Right lobe of liver (tissue), 6 donors: ENCODE measurements around the gene GABRG3. TPM values are rescaled to one million over a fixed set of nuclear protein-coding genes. Genes with fewer than 3 reads are reported as not detected.
A peak's percentile ranks its signal among the peaks of the same experiment; 100 is the strongest.

Experiments used
- ATAC-seq, 4 donors: fragments of 200-7000 bp; cut with Tn5 transposase; one replicate each; pipeline ENCODE4 v1.9.1; 2020; ENCODE audit warnings: mild to moderate bottlenecking in 4 of 4, moderate library complexity in 4 of 4
- DNase-seq, 3 donors: peaks; one replicate each; pipeline ENCODE4 v3.0.0-alpha.2; 2020
- H3K27ac ChIP-seq, 3 donors: fragments of 200-600 bp; one replicate each; pipeline ENCODE4 v1.8.0; 2022
- H3K27me3 ChIP-seq, 2 donors: fragments of 200-600 bp; one replicate each; pipeline ENCODE4 v1.8.0; 2022
- H3K36me3 ChIP-seq, 4 donors: fragments of 200-600 bp; sonication (generic) in 1 of 4; one replicate each; pipeline versions ENCODE4 v1.5.1 to v1.8.0; 2017 to 2022; ENCODE audit warnings: control low read depth in 1 of 4
- H3K4me1 ChIP-seq, 4 donors: fragments of 200-600 bp; sonication (generic) in 1 of 4; one replicate each; pipeline versions ENCODE4 v1.5.1 to v1.8.0; 2017 to 2022; ENCODE audit warnings: control low read depth in 1 of 4
- H3K4me3 ChIP-seq, 3 donors: fragments of 200-600 bp; one replicate each; pipeline ENCODE4 v1.8.0; 2022
- H3K9me3 ChIP-seq, 4 donors: fragments of 200-600 bp; sonication (generic) in 1 of 4; one replicate each; pipeline versions ENCODE4 v1.5.1 to v1.8.0; 2017 to 2022; ENCODE audit warnings: control low read depth in 1 of 4
- POLR2A ChIP-seq: fragments of 450-650 bp; IDR thresholded peaks from one replicate; pipeline ENCODE4 v1.6.1; 2017; ENCODE audit warnings: antibody characterized with exemption, mild to moderate bottlenecking
- WGBS: methylation state at CpG from one replicate; pipeline ENCODE4 v1.1.6; 2018; ENCODE audit warnings: low coverage, low lambda C conversion rate; ENCODE audit not compliant: insufficient coverage; ENCODE audit errors: missing lambda C conversion rate; 5-methylcytosine and 5-hydroxymethylcytosine counted together
- intact Hi-C, 2 donors: fragments of 100-400 bp; cut with DNase I; formaldehyde crosslinking; loops; one replicate each; pipeline versions ENCODE4 v1.11.2 to v1.14.1; 2022
- total RNA-seq, 6 experiments: library from RNA; depleted of rRNA in 2 of 6; stranded (reverse); fragments of >200 nt in 2 of 6; fragmentation: NEBNext Ultra II Directional in 3 of 6; extraction: Animal tissue kit (Norgen Biotek cat#: 25700) in 3 of 6; gene quantifications; one replicate each; pipeline versions ENCODE4 v1.1.0 to v1.2.4, GENCODE V29; 2016 to 2023
- TF ChIP-seq, protein P1 (sequence below), 4 donors: fragments of 200-600 bp in 3 of 4; fragments of 450-650 bp in 1 of 4; IDR thresholded peaks; one replicate each; pipeline versions ENCODE4 v1.5.1 to v1.8.0; 2016 to 2022; ENCODE audit warnings: antibody characterized with exemption in 4 of 4, mild to moderate bottlenecking in 2 of 4
- donor health status: DM: no; HTN: yes; CAD: no.
- donor health status: DM: no; HTN: no; CAD: no.
- donor health status: DM: no; HTN: no; CAD: no.
- donor health status: DM: no; HTN: yes; CAD: no.
- donor health status: DM: no; HTN: yes; CAD: no.

GABRG3 gene
- total RNA-seq, 6 experiments from 2014 or later: 0.18 TPM; not detected in 5

DNA sequence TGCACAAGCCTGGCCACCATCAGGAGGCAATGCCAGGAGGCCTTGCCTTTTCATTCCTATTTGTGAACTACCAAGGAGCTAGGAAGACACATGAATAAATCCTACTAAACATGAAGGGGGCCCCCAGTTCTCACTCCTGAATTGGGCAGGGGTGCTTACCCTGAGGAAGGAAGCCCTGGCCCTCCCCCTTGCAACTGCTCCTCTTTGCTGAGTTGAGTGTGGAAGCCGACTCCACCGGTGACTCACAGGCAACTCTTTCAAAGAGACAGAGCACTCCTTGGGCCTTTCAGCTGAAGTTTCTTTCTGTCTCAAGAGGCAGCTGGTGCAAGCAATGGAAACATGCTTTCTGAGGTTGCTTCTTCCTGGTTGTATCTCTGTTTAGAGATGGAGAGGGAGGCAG lies 1.7 kb downstream of the GABRG3 start:
- Histone ChIP-seq H3K9me3 (no peaks in the 10 kb centered on the region), H3K36me3 (no peaks in the 10 kb centered on the region), H3K4me1 (no peaks in the 10 kb centered on the region), H3K27me3 (no peaks in the 10 kb centered on the region), H3K4me3 (no peak overlapping the region), H3K27ac (no peak overlapping the region)
- DNase-seq (no peak), ATAC-seq (no peak)
- intact Hi-C loops: no loop called here
- no peak for TF ChIP-seq POLR2A
- TF ChIP-seq, protein P1, sequence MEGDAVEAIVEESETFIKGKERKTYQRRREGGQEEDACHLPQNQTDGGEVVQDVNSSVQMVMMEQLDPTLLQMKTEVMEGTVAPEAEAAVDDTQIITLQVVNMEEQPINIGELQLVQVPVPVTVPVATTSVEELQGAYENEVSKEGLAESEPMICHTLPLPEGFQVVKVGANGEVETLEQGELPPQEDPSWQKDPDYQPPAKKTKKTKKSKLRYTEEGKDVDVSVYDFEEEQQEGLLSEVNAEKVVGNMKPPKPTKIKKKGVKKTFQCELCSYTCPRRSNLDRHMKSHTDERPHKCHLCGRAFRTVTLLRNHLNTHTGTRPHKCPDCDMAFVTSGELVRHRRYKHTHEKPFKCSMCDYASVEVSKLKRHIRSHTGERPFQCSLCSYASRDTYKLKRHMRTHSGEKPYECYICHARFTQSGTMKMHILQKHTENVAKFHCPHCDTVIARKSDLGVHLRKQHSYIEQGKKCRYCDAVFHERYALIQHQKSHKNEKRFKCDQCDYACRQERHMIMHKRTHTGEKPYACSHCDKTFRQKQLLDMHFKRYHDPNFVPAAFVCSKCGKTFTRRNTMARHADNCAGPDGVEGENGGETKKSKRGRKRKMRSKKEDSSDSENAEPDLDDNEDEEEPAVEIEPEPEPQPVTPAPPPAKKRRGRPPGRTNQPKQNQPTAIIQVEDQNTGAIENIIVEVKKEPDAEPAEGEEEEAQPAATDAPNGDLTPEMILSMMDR (IDR thresholded peaks at IDR 0.05): no peak
- WGBS: 20% methylated on average over 1 of the region's 2 CpGs

DNA sequence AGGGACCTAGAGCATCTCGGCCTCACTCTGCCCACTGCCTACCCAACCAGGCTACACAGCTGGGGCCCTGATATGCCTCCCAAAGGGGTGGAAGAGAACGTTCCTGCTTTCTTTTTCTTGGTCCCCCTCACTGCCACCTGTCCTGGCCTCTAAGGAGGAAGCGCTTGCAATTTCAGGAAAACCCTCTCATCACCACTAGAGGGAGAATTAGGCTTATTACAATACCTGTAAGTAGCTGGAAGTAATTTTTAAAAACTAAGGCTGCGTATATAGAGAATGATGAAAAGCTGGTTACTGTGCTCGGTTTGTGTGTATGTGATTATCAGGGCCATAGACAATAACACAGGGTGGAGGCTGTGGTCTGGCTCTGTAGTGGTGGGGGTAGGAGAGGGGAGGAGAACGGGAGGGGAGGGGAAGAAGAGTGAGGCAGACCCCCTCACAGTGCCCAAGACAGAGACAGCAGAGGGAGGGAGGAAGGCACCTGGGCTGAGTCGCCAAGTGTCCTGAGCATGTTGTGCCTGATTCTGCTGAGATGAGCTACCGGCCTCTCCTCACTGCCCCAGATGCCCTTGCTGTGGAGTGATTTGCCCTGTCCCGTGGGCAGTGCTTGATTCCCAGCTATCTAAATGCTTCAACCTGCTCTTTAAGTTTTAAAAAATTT lies 3.3 kb downstream of the GABRG3 start:
- Histone ChIP-seq H3K27ac (no peak overlapping the region), H3K4me1 (no peaks in the 10 kb centered on the region), H3K9me3 (no peaks in the 10 kb centered on the region), H3K27me3 (no peaks in the 10 kb centered on the region), H3K4me3 (no peak overlapping the region), H3K36me3 (no peaks in the 10 kb centered on the region)
- 24% methylated on average over 7 of the region's 9 CpGs for WGBS
- intact Hi-C loops: no loop called here
- ATAC-seq (no peak), DNase-seq (no peak)
- TF ChIP-seq, protein P1 (IDR thresholded peaks at IDR 0.05): peak in 3 of 4 donors; percentile 22 to 24 (median 23)
- no peak for TF ChIP-seq POLR2A

DNA sequence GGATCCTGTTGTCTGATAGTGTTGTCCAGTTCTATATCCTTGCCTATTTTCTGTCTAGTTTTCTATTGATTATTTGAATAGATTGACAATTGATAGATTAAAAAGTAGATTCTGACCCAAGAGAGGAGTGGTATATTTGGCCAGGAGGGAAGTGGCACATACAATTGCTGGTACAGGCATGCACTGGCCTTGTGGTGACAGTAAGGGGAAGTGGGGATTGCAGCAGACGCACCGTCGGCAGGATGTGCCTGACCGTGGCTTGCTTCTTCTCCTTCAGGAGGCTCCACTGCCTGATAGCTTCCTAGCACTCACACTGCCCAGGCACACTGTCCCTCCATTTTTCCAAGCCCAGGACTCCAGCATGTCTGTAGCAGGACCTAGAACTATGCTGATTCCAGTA lies 10.5 kb downstream of the GABRG3 start:
- no peaks in the 10 kb centered on the region for H3K36me3 ChIP-seq
- no peak for TF ChIP-seq POLR2A
- TF ChIP-seq, protein P1 (IDR thresholded peaks at IDR 0.05): no peak
- H3K27ac ChIP-seq: no peak overlapping the region
- ATAC-seq (no peak), DNase-seq (no peak)
- H3K4me3 ChIP-seq: no peak overlapping the region
- H3K4me1 ChIP-seq: no peaks in the 10 kb centered on the region
- H3K27me3 ChIP-seq: no peaks in the 10 kb centered on the region
- whole genome bisulfite sequencing: 57% methylated on average over 4 of the region's 4 CpGs
- no peaks in the 10 kb centered on the region for H3K9me3 ChIP-seq
- intact Hi-C loops: no loop called here

DNA sequence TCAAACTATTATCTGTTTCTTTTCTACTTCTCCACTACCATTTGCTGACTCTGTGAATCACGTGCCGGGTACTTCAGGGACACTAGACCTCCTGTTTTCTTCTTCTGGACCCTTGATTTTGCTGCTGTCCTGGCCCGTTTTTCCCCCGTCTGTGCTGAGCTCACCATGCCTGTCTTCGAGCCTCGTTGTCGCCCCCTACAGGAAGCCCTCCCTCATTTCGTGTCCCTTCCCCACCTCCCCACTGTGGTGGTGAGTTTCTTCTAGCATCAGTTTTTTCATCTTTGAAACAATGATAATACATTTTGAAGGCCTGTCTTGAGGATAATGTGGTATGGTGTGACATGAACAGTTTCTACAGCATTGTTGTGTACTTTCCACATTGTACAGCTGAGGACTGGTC lies 12.8 kb downstream of the GABRG3 start:
- H3K4me1 ChIP-seq: no peaks in the 10 kb centered on the region
- DNase-seq (no peak), ATAC-seq (no peak)
- TF ChIP-seq, protein P1 (IDR thresholded peaks at IDR 0.05): no peak
- no peak for TF ChIP-seq POLR2A
- no peak overlapping the region for H3K27ac ChIP-seq
- intact Hi-C loops: no loop called here
- H3K9me3 ChIP-seq: no peaks in the 10 kb centered on the region
- H3K4me3 ChIP-seq: no peak overlapping the region
- 38% methylated on average over 5 of the region's 8 CpGs for WGBS
- H3K27me3 ChIP-seq: no peaks in the 10 kb centered on the region
- H3K36me3 ChIP-seq: no peaks in the 10 kb centered on the region
